SK-N-SH treated with all-trans-retinoic acid at 6 μM for 48 hours (cell line): Measurements from ENCODE around the gene SPATA2L.
A peak's percentile ranks its signal among the peaks of the same experiment; 100 is the strongest.
"Not testable (repeated sequence)": the region's sequence is repeated elsewhere in the genome, so short reads cannot be mapped to it uniquely, and the experiment has no call there.

Experiments
- ATAC-seq: fragments of 200-7000 bp; cut with Tn5 transposase; 3 replicates; pipeline ENCODE4 v1.9.1; 2020; ENCODE audit warnings: mild to moderate bottlenecking, moderate library complexity
- BACH2 ChIP-seq: fragments of 250-450 bp; sonication (Bioruptor Pico); IDR thresholded peaks from 2 replicates; pipeline ENCODE4 v1.9.0; 2021; ENCODE audit warnings: mild to moderate bottlenecking, borderline replicate concordance
- CREB5 ChIP-seq: fragments of 250-450 bp; sonication (Bioruptor Pico); IDR thresholded peaks from 2 replicates; pipeline ENCODE4 v1.5.1; 2020; ENCODE audit warnings: low read depth, mild to moderate bottlenecking, moderate library complexity
- CSDC2 ChIP-seq: fragments of 250-450 bp; sonication (Bioruptor Pico); IDR thresholded peaks from 2 replicates; pipeline ENCODE4 v1.5.0; 2020; ENCODE audit warnings: mild to moderate bottlenecking, moderate library complexity
- CSRNP3 ChIP-seq: fragments of 250-450 bp; sonication (Bioruptor Pico); IDR thresholded peaks from 2 replicates; pipeline ENCODE4 v1.5.1; 2021; ENCODE audit warnings: mild to moderate bottlenecking, moderate library complexity
- GLIS3 ChIP-seq: fragments of 250-450 bp; sonication (Bioruptor Pico); IDR thresholded peaks from 2 replicates; pipeline ENCODE4 v1.5.0; 2020; ENCODE audit warnings: mild to moderate bottlenecking, moderate library complexity
- ISL1 ChIP-seq: fragments of 250-450 bp; sonication (Bioruptor Pico); IDR thresholded peaks from 2 replicates; pipeline ENCODE4 v2.1.2; 2022; ENCODE audit warnings: mild to moderate bottlenecking, moderate library complexity
- PATZ1 ChIP-seq: fragments of 250-450 bp; sonication (Bioruptor Pico); IDR thresholded peaks from 2 replicates; pipeline ENCODE4 v1.8.0; 2020; ENCODE audit warnings: mild to moderate bottlenecking, moderate library complexity, borderline replicate concordance
- POU6F1 ChIP-seq: fragments of 250-450 bp; sonication (Bioruptor Pico); IDR thresholded peaks from 2 replicates; pipeline ENCODE4 v1.8.0; 2021; ENCODE audit warnings: low read depth, mild to moderate bottlenecking, moderate library complexity, borderline replicate concordance
- RARB ChIP-seq: fragments of 250-450 bp; sonication (Bioruptor Pico); IDR thresholded peaks from 2 replicates; pipeline ENCODE4 v1.8.0; 2021; ENCODE audit warnings: mild to moderate bottlenecking, moderate library complexity
- SNAI2 ChIP-seq: fragments of 250-450 bp; sonication (Bioruptor Pico); IDR thresholded peaks from 2 replicates; pipeline ENCODE4 v1.5.0; 2020; ENCODE audit warnings: mild to moderate bottlenecking, moderate library complexity
- TCF4 ChIP-seq: fragments of 250-450 bp; sonication (Bioruptor Pico); IDR thresholded peaks from 2 replicates; pipeline ENCODE4 v1.8.0; 2021; ENCODE audit warnings: mild to moderate bottlenecking, moderate library complexity, borderline replicate concordance
- TOX ChIP-seq: fragments of 250-450 bp; sonication (Bioruptor Pico); IDR thresholded peaks from 2 replicates; pipeline ENCODE4 v1.8.0; 2021; ENCODE audit warnings: mild to moderate bottlenecking, moderate library complexity, borderline replicate concordance
- TSHZ2 ChIP-seq: fragments of 250-450 bp; sonication (Bioruptor Pico); IDR thresholded peaks from 2 replicates; pipeline ENCODE4 v1.5.0; 2020; ENCODE audit warnings: mild to moderate bottlenecking, moderate library complexity
- ZC3H10 ChIP-seq: fragments of 250-450 bp; sonication (Bioruptor Pico); IDR thresholded peaks from 2 replicates; pipeline ENCODE4 v1.5.1; 2021; ENCODE audit warnings: mild to moderate bottlenecking, moderate library complexity
- ZFP3 ChIP-seq: fragments of 250-450 bp; sonication (Bioruptor Pico); IDR thresholded peaks from 2 replicates; pipeline ENCODE4 v1.5.0; 2020; ENCODE audit warnings: mild to moderate bottlenecking, moderate library complexity
- ZFP30 ChIP-seq: fragments of 450-650 bp; formaldehyde crosslinking; IDR thresholded peaks from 2 replicates; pipeline ENCODE4 v1.5.0; 2022; ENCODE audit warnings: mild to moderate bottlenecking, moderate library complexity
- ZNF565 ChIP-seq: fragments of 450-650 bp; formaldehyde crosslinking; conservative IDR thresholded peaks from 2 replicates; pipeline ENCODE4 v1.5.0; 2020; ENCODE audit warnings: low read depth, mild to moderate bottlenecking, moderate library complexity

The SPATA2L gene

GRCh38 chr16:89700100-89700648 lies 1.3 kb downstream of the SPATA2L start (continued):
- TF ChIP-seq CSRNP3 (CRISPR knock-in tag) (no peak), CSDC2 (peak; percentile 70), CREB5 (CRISPR knock-in tag) (peak; percentile 74; the same call in 1 of the 2 replicates), BACH2 (CRISPR knock-in tag) (peak; percentile 18; the same call in 1 of the 2 replicates), POU6F1 (CRISPR knock-in tag) (no peak)

- ATAC-seq: not testable (repeated sequence)
Observed at GRCh38 chr16:89699629-89700099, 1.8 kb downstream of the SPATA2L start.

- ATAC-seq: not testable (repeated sequence)
Observed at GRCh38 chr16:89698717-89699116, 2.8 kb downstream of the SPATA2L start.

- TF ChIP-seq RARB: no peak
- TF ChIP-seq ZFP3 (CRISPR knock-in tag): no peak
- TF ChIP-seq GLIS3 (CRISPR knock-in tag): no peak
- no peak for TF ChIP-seq TSHZ2 (CRISPR knock-in tag)
- no peak for TF ChIP-seq TCF4 (CRISPR knock-in tag)
- no peak for TF ChIP-seq ZC3H10 (CRISPR knock-in tag)
- no peak for TF ChIP-seq SNAI2
- TF ChIP-seq CSDC2: no peak
- TF ChIP-seq ISL1 (CRISPR knock-in tag): no peak
- TF ChIP-seq ZFP30 (CRISPR knock-in tag): no peak
- no peak for TF ChIP-seq PATZ1 (CRISPR knock-in tag)
- no peak for TF ChIP-seq ZNF565 (CRISPR knock-in tag)
- TF ChIP-seq TOX (CRISPR knock-in tag): no peak
- ATAC-seq: no peak
Observed at GRCh38 chr16:89697616-89698331, 3.7 kb downstream of the SPATA2L start.
